GM18861 (cell line): ENCODE data around the gene CDK5R2.
A peak's percentile ranks its signal among the peaks of the same experiment; 100 is the strongest.

Experiments used
- ATAC-seq: cut with Tn5 transposase; IDR thresholded peaks from one replicate; pipeline ENCODE4 v1.9.1; 2021; ENCODE audit not compliant: unreplicated experiment

The CDK5R2 gene

GRCh38 chr2:218961651-218962570 is 2.4 kb downstream of the CDK5R2 start:
- ATAC-seq: no peak

- ATAC-seq: no peak
Measured at GRCh38 chr2:218962859-218963492, 3.5 kb downstream of the CDK5R2 start.

GRCh38 chr2:218963601-218964000 is 4.1 kb downstream of the CDK5R2 start:
- ATAC-seq: no peak

GRCh38 chr2:218964041-218964771 is 4.7 kb downstream of the CDK5R2 start:
- no peak for ATAC-seq

GRCh38 chr2:218970894-218971293 is 11.4 kb downstream of the CDK5R2 start:
- ATAC-seq: no peak

GRCh38 chr2:218975060-218975777 is 15.8 kb downstream of the CDK5R2 start:
- ATAC-seq: no peak

GRCh38 chr2:218979846-218980734 is 20.6 kb downstream of the CDK5R2 start:
- peak; percentile 72 for ATAC-seq

- no peak for ATAC-seq
Measured at GRCh38 chr2:218980735-218981389, 21.4 kb downstream of the CDK5R2 start.

GRCh38 chr2:218981390-218981880 is 22.0 kb downstream of the CDK5R2 start:
- no peak for ATAC-seq

GRCh38 chr2:218981881-218982585 is 22.6 kb downstream of the CDK5R2 start:
- ATAC-seq: no peak

GRCh38 chr2:218982586-218983262 is 23.3 kb downstream of the CDK5R2 start:
- ATAC-seq: no peak

- ATAC-seq: no peak
Measured at GRCh38 chr2:218983263-218983933, 23.9 kb downstream of the CDK5R2 start.

GRCh38 chr2:218983934-218984238 is 24.4 kb downstream of the CDK5R2 start:
- ATAC-seq: no peak

GRCh38 chr2:218984239-218985020 is 25.0 kb downstream of the CDK5R2 start:
- no peak for ATAC-seq

- no peak for ATAC-seq
Measured at GRCh38 chr2:218985021-218985324, 25.5 kb downstream of the CDK5R2 start, which contains the start of gene FEV. TSS of gene FEV (minus strand) at chr2:218985184. CDS start at chr2:218985075, 109 bp downstream.

- ATAC-seq: no peak
Measured at GRCh38 chr2:218985325-218986091, 26.0 kb downstream of the CDK5R2 start.
